SH-SY5Y (cell line): ENCODE data around the gene PCDHA7.

Experiments used
- GATA2 ChIP-seq: IDR thresholded peaks from 2 replicates; pipeline ENCODE4 v1.6.1; 2011; ENCODE audit warnings: mild to moderate bottlenecking, low read depth, low read length
- GATA3 ChIP-seq: IDR thresholded peaks from 2 replicates; pipeline ENCODE4 v1.6.1; 2011; ENCODE audit warnings: low read depth, mild to moderate bottlenecking, low read length, moderate library complexity

DNA sequence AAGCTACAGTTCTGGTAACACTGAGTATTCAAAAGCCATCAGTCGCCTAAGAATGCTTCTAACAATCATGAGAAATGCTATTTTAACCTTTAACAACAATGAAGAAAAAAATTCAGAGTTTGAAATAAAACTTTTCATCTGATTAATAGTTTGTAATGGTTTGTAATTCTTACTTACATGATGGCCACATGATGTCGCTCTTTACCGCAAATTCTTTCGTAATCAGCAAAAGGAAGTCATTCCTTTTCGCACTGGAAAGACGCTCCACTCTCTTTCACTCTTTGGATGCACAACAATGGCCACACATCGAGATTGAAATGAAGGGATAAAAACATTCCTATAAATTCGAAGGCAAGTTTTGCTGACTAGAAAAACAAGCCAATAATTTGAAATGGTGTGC is at the start of gene PCDHA7:
- TF ChIP-seq GATA2 (no peak), GATA3 (no peak)
